ENCODE data around the gene SSPN.
"Not testable (repeated sequence)": the region's sequence is repeated elsewhere in the genome, so short reads cannot be mapped to it uniquely, and the experiment has no call there.

SSPN gene

GRCh38 chr12:26231470-26231869 lies 36.1 kb downstream of the SSPN start:
- DNase-seq = no peak

- no peak for DNase-seq
Measured at GRCh38 chr12:26231921-26232320, 36.5 kb downstream of the SSPN start.

GRCh38 chr12:26233631-26234030 lies 38.3 kb downstream of the SSPN start:
- DNase-seq = no peak

GRCh38 chr12:26235465-26235864 lies 40.1 kb downstream of the SSPN start:
- not testable (repeated sequence) for DNase-seq

GRCh38 chr12:26238341-26239121 lies 43.2 kb downstream of the SSPN start:
- no peak for DNase-seq

GRCh38 chr12:26239122-26239851 lies 43.9 kb downstream of the SSPN start:
- DNase-seq = no peak

GRCh38 chr12:26239852-26240815 lies 44.8 kb downstream of the SSPN start:
- no peak for DNase-seq

GRCh38 chr12:26241080-26241479 lies 45.7 kb downstream of the SSPN start:
- DNase-seq = no peak

GRCh38 chr12:26242683-26243082 lies 47.3 kb downstream of the SSPN start:
- no peak for DNase-seq

- DNase-seq = peak; percentile 39 to 63
Measured at GRCh38 chr12:26244503-26244902, 49.1 kb downstream of the SSPN start.

- DNase-seq = no peak
Measured at GRCh38 chr12:26245175-26245942, 50.0 kb downstream of the SSPN start.

- no peak for DNase-seq
Measured at GRCh38 chr12:26246483-26247164, 51.3 kb downstream of the SSPN start.

GRCh38 chr12:26247873-26248272 lies 52.5 kb downstream of the SSPN start:
- peak; percentile 35 to 81 for DNase-seq

GRCh38 chr12:26250801-26251200 lies 55.4 kb downstream of the SSPN start:
- DNase-seq = no peak

GRCh38 chr12:26251600-26251999 lies 56.2 kb downstream of the SSPN start:
- no peak for DNase-seq

GRCh38 chr12:26252946-26253345 lies 57.6 kb downstream of the SSPN start:
- DNase-seq = no peak

- no peak for DNase-seq
Measured at GRCh38 chr12:26255893-26256645, 60.7 kb downstream of the SSPN start.

- DNase-seq = no peak
Measured at GRCh38 chr12:26264215-26264838, 69.0 kb downstream of the SSPN start.

- DNase-seq = no peak
Measured at GRCh38 chr12:26265606-26266005, 70.2 kb downstream of the SSPN start.

- no peak for DNase-seq
Measured at GRCh38 chr12:26266881-26267280, 71.5 kb downstream of the SSPN start.
